ENCODE data around the gene CACNA1G. TPM values are rescaled to one million over a fixed set of nuclear protein-coding genes. Genes with fewer than 3 reads are reported as not detected.

Gene CACNA1G
- total RNA-seq, 2 donors from 2014 or later, result 3.4 to 6.6 TPM

DNA sequence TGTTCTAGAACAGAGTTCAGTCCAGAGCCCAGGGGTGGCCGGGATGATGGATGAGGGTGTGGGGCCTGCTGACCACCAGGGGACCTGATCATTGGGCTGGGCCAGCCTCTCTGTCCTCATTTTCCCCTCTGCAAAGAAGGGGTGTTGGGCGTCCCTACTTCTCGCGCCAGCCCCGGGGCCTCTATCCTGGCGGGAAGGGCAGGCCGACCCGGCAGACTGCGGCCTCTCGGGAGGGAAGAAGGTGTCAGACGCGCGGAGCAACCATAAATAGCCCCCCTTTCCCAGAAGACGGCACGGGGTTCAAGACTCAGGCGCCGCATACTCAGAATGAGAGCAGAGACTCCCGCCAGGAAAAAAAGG is 2.0 kb upstream of the CACNA1G start:
- H3K4me3 ChIP-seq, result no peak overlapping the region
- no peak overlapping the region for H3K27ac ChIP-seq

DNA sequence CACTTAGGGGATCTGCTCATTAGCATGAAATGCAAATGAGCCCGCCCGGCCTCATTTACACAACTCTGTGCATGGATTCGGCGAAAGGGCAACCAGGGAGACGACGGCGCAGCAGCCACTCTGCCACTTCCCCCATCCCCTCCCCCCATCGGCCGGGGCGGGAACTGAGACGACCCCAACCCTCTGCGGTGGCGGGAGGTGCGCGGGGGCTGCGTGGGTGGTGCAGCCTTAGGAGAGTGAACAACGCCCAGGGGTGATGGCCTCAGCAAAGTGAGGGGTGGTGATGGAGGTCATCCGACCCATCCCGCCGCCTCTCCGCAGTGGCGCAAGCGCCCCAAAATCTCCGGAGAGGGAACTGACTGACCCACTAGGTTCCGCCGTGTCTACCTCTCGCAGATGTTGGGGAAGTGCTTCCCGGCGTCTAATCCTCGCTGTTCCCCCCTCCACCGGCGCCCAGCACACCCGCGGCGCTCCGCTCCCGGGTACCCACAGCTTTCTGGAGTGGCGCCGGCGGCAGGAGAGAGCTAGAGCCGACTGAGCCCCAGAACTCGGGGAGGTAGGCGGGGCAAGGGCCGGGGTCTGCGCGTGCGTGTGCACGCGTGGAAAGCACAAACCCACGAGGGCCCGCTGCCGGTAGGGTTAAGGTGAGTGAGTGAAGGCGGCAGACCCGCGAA is 1.4 kb upstream of the CACNA1G start:
- Histone ChIP-seq H3K27me3 (replicated peaks; ENCODE audit: insufficient read depth) (peaks cover 10% of the 10 kb centered on the region), H3K4me1 (replicated peaks) (peaks cover 19% of the 10 kb centered on the region), H3K36me3 (peaks cover 0 to 4% of the 10 kb centered on the region in 2 donors), H3K4me3 (peak overlapping the region in 1 of 2 donors; percentile 43), H3K27ac (no peak overlapping the region), H3K9me3 (no peaks in the 10 kb centered on the region)
- intact Hi-C loops (cut with DNase I), result no loop called here
- WGBS, result 4% methylated on average over 51 of the region's 55 CpGs
- no peak for DNase-seq (ENCODE audit: low spot score)
- TF ChIP-seq POLR2A (IDR thresholded peaks at IDR 0.05), result no peak
- TF ChIP-seq POLR2AphosphoS5 (IDR thresholded peaks at IDR 0.05), result no peak
- TF ChIP-seq, protein P1, sequence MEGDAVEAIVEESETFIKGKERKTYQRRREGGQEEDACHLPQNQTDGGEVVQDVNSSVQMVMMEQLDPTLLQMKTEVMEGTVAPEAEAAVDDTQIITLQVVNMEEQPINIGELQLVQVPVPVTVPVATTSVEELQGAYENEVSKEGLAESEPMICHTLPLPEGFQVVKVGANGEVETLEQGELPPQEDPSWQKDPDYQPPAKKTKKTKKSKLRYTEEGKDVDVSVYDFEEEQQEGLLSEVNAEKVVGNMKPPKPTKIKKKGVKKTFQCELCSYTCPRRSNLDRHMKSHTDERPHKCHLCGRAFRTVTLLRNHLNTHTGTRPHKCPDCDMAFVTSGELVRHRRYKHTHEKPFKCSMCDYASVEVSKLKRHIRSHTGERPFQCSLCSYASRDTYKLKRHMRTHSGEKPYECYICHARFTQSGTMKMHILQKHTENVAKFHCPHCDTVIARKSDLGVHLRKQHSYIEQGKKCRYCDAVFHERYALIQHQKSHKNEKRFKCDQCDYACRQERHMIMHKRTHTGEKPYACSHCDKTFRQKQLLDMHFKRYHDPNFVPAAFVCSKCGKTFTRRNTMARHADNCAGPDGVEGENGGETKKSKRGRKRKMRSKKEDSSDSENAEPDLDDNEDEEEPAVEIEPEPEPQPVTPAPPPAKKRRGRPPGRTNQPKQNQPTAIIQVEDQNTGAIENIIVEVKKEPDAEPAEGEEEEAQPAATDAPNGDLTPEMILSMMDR (IDR thresholded peaks at IDR 0.05), result no peak

More for the DNA sequence above, 2.0 kb upstream of the CACNA1G start:
- no peak for TF ChIP-seq POLR2AphosphoS5 (IDR thresholded peaks at IDR 0.05)
- TF ChIP-seq, protein P1 (IDR thresholded peaks at IDR 0.05), result no peak
- no peak for TF ChIP-seq POLR2A (IDR thresholded peaks at IDR 0.05)
- Histone ChIP-seq H3K9me3 (no peaks in the 10 kb centered on the region), H3K36me3 (peaks cover 0 to 4% of the 10 kb centered on the region in 2 donors), H3K4me1 (replicated peaks) (peaks cover 19% of the 10 kb centered on the region), H3K27me3 (replicated peaks; ENCODE audit: insufficient read depth) (peaks cover 10% of the 10 kb centered on the region)
- DNase-seq (ENCODE audit: low spot score), result no peak
- WGBS, result 27% methylated on average over 13 of the region's 18 CpGs
- intact Hi-C loops (cut with DNase I), result no loop called here

DNA sequence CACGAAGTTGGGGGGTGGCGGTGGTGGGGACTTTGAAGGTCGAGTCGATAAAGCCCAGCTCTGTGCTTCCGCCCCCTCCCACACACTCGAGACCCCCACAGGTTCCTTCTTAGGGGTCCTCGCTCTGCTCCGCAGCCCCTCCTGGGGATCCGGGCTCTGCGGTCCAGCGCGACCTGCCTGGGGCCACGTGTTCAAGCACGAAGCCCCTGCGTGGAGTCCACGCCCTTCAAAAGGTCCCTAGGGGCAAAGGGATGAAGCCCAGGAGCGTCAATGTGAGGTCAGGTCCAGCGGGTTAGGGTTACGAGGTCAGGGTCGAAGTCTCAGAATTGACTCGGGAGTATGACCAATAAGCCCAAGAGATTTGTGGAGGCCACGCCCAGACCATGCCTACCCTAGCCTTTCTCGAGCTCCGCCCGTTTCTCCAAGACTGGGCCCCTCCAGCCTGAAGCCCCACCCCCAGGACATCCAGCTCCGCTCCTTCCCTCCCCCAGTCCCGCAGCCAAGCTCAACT is 786 bp upstream of the CACNA1G start:
- intact Hi-C loops (cut with DNase I), result no loop called here
- DNase-seq (ENCODE audit: low spot score), result no peak
- no peaks in the 10 kb centered on the region for H3K9me3 ChIP-seq
- H3K27me3 ChIP-seq (replicated peaks; ENCODE audit: insufficient read depth), result peaks cover 10% of the 10 kb centered on the region
- no peak overlapping the region for H3K27ac ChIP-seq
- peaks cover 0 to 4% of the 10 kb centered on the region in 2 donors for H3K36me3 ChIP-seq
- peak overlapping the region; percentile 37 to 43 for H3K4me3 ChIP-seq
- H3K4me1 ChIP-seq (replicated peaks), result peaks cover 19% of the 10 kb centered on the region
- 2% methylated on average over 22 of the region's 27 CpGs for WGBS
- no peak for TF ChIP-seq POLR2A (IDR thresholded peaks at IDR 0.05)
- TF ChIP-seq POLR2AphosphoS5 (IDR thresholded peaks at IDR 0.05), result no peak
- TF ChIP-seq, protein P1 (IDR thresholded peaks at IDR 0.05), result no peak

DNA sequence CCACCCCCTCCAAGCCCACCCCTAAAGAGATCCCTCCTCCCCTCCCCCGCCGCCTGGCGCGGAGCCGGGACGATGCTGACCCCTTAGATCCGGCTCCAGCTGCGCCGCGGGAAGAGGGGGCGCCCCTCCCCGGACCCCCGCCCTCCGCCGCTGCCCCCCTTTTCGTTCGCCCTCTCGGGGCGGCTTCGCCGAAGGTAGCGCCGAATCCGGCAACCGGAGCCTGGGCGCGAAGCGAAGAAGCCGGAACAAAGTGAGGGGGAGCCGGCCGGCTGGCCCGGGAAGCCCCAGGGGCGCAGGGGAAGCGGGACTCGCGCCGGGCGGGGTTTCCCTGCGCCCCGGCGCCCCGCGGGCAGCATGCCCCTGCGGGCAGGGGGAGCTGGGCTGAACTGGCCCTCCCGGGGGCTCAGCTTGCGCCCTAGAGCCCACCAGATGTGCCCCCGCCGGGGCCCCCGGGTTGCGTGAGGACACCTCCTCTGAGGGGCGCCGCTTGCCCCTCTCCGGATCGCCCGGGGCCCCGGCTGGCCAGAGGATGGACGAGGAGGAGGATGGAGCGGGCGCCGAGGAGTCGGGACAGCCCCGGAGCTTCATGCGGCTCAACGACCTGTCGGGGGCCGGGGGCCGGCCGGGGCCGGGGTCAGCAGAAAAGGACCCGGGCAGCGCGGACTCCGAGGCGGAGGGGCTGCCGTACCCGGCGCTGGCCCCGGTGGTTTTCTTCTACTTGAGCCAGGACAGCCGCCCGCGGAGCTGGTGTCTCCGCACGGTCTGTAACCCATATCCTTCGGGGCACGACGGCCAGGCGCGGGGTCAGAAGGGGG is 623 bp downstream of the CACNA1G start:
- Histone ChIP-seq H3K27ac (no peak overlapping the region), H3K4me1 (replicated peaks) (peaks cover 19% of the 10 kb centered on the region), H3K4me3 (peak overlapping the region; percentile 37 to 43), H3K36me3 (no peaks in the 10 kb centered on the region), H3K9me3 (no peaks in the 10 kb centered on the region), H3K27me3 (replicated peaks; ENCODE audit: insufficient read depth) (peaks cover 10% of the 10 kb centered on the region)
- WGBS, result 0% methylated on average over 40 of the region's 88 CpGs
- intact Hi-C loops (cut with DNase I), result no loop called here
- DNase-seq (ENCODE audit: low spot score), result no peak
- TF ChIP-seq POLR2AphosphoS5 (IDR thresholded peaks at IDR 0.05) (no peak), POLR2A (IDR thresholded peaks at IDR 0.05) (no peak)
- TF ChIP-seq, protein P1 (IDR thresholded peaks at IDR 0.05), result no peak

Data from prostate gland (tissue), 2 donors.